GM21528 (cell line): Measurements from ENCODE around the gene SEMA6C.
"Not testable (repeated sequence)": the region's sequence is repeated elsewhere in the genome, so short reads cannot be mapped to it uniquely, and the experiment has no call there.

Experiments
- ATAC-seq: cut with Tn5 transposase; IDR thresholded peaks from one replicate; pipeline ENCODE4 v1.9.1; 2021; ENCODE audit warnings: mild to moderate bottlenecking, moderate library complexity; ENCODE audit not compliant: unreplicated experiment, low FRiP score

SEMA6C gene

GRCh38 chr1:151146412-151147131 is at the start of gene SEMA6C:
Gene SEMA6C (minus strand): TSS chr1:151146631. CDS start chr1:151142621, 4,010 bp downstream.
- ATAC-seq: peak; percentile 94

- ATAC-seq: not testable (repeated sequence)
These were observed 48.6 kb upstream of the SEMA6C start for GRCh38 chr1:151194894-151195594.

DNA sequence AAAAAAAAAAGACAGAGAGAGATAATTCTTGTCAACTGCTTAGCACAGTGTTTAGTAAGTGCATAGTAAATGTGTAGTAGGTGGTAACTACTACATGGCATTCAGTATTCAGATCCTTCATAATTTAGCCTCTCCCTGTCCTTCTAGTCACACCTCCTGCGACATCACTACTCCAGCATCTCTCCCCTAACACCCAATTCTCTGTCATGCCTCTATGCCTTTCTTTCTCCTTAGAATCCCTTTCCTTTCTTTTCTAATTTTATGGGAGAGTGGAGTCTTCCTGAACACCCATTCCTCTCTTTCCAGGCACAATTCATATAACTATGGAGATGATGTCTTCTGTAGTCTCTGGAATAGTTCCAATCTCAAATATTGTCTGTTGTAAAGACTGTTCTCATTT is 47.4 kb upstream of the SEMA6C start:
- ATAC-seq: no peak

GRCh38 chr1:151193304-151193703 is 46.9 kb upstream of the SEMA6C start:
- no peak for ATAC-seq

DNA sequence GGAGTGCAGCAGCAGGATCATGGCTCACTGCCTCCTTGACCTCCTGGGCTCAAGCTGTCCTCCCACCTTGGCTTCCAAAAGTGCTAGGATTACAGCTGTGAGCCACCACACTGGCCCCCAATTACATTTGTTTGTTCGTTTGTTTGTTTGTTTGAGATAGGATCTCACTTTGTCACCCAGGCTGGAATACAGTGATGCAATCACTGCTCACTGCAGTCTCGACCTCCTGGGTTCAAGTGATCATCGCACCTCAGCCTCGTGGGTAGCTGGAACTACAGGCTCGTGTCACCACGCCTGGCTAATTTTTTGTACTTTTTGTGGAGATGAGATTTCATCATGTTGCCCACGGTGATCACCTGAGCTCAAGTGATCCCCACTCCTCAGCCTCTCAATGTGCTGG is 45.6 kb upstream of the SEMA6C start:
- no peak for ATAC-seq

DNA sequence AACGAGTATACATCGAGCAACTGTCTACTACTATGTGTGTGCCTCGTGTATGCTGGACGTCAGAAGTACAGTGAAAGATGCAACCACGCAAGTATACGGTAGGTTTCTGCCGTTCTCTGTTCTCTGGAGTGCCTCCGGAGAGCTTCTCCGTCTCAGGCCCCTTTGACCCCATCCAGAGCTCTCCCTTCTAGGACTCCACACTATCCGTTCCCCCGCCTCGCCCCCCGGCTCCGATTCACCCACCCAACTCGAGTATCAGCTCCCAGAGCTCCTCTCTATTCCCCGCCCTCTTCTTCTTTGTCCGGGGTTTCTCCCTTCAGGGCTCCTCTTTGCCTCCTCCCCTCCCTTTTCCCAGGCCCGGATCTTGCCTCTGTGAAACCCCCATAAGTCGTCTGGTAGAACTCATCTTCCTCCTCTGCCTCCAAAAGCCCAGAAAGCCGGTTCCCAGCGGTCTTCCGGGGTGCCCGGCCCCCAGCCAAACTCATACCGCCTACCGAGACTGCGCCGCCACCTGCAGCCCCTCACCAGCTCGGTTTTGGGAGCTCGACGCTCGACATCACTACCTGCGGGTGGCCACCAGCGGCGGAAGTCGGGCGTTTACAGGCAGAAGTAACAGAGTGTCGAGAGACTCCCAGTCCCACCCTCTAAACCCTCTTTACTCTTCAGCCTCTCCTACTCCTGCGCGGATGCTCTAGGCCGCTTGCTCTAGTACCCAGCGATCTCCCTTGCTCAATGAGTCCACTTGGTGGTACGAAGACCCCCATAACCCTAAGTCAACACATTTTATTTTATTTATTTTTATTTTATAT is 43.4 kb upstream of the SEMA6C start, which contains the start of gene VPS72:
TSS of gene VPS72 (minus strand) at position 561 of the 809 bp plus-strand sequence. CDS start at position 485, 76 bp downstream.
- ATAC-seq: peak; percentile 85

DNA sequence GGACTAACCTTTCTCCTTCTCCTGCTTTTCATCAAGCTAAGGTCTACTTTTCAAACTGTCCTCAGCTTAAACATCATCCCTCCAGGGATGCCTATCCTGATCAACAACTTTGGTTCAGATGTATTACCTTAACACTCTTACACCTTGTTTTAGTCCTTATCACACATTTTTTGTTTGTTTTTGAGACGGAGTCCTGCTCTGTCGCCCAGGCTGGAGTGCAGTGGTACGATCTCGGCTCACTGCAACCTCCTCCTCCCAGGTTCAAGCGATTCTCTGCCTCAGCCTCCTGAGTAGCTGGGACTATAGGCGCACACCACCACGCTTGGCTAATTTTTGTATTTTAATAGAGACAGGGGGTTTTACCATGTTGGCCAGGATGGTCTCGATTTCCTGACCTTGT is 42.2 kb upstream of the SEMA6C start:
- ATAC-seq: not testable (repeated sequence)

GRCh38 chr1:151187205-151187604 is 40.8 kb upstream of the SEMA6C start:
- no peak for ATAC-seq

DNA sequence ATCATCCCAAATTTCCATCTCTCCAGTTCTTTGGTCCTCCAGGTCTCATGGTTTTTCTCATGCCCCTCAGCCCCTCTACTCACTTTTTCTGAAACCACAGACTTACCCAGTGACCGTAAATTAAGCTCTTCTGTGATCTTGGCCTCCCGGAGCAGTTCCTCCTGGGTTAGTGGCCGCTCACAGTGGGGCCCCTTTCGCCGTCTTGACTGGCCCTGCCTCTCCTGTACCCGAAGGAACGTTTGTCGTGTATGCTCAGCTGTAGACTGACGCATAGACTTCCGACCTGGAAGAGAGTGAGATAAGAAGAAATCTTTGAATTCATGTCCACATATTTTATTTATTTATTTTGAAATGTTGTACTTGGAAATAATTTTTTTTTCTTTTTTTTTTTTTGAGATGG is 37.8 kb upstream of the SEMA6C start:
- ATAC-seq: no peak

- ATAC-seq: no peak
These were observed 30.1 kb upstream of the SEMA6C start for GRCh38 chr1:151176514-151177045.

GRCh38 chr1:151175863-151176262 is 29.4 kb upstream of the SEMA6C start, which contains the start of gene TMOD4:
Gene TMOD4 (minus strand): TSS chr1:151175981. CDS start chr1:151174875, 1,106 bp downstream.
- no peak for ATAC-seq

GRCh38 chr1:151175041-151175741 is 28.8 kb upstream of the SEMA6C start:
- no peak for ATAC-seq

GRCh38 chr1:151171190-151171589 is 24.8 kb upstream of the SEMA6C start:
- ATAC-seq: no peak

- no peak for ATAC-seq
These were observed 20.7 kb upstream of the SEMA6C start for GRCh38 chr1:151167116-151167515.

DNA sequence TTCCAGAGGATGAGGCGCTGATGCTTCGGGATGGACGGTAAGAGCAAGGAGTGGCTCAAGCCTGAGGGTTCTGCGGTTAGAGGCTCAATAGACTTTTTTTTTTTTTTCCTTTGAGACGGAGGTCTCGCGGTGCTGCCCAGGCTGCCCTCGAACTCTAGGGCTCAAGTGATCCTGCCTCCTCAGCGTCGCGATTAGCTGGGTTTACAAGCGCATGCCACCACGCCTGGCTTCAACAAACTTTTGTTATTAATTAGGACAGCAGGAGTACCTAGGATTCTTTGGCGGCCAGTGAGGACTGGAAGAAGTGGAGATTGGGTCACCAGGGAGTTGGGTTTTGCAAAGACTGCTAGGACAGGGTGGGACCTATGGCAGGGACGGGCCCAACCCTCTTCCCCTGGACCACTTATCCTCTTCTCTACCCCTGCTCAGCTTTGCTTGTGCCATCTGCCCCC is 20.1 kb upstream of the SEMA6C start:
- peak; percentile 11 for ATAC-seq

DNA sequence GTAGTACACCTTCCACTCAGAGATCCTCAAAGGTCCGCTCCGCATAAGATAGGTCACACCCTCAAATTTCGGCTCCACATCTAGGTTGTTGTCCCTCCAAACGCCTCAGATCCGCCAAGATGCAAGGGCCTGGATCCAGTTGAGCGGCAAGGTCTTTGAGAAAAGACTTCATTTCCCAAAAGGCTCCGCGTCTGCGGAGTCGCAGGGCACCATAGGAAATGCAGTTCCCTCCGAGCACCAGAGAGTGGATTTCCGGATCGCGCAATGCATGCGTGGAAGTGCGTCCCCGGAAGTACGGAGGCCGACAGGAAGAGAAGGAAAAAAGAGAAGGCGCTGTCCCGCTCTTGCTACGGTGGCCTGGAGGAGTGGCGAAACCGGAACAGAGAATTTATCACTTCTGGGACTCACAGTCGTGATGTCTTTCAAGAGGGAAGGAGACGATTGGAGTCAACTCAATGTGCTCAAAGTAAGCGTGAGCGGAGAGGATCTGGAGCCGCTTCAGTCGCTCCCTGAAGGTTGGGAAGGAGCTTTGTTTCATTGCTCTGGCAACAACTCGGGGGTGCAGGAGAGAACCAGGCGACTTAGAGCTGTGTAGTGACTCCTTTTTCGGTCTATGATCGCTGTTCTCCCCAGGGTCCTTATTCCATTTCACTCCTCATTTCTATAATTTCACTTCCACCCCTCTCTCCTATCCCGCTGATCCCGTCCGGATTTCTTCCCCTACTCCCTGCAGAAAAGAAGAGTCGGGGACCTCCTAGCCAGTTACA is 19.5 kb upstream of the SEMA6C start, which contains the start of the genes LYSMD1 and SCNM1:
TSS of gene LYSMD1 (minus strand) at position 165 of the 767 bp plus-strand sequence. CDS start 644 bp downstream, outside the sequence.
TSS of gene SCNM1 (plus strand) at position 407 of the 767 bp plus-strand sequence. CDS start at position 416, 9 bp downstream.
- ATAC-seq: peak; percentile 76

DNA sequence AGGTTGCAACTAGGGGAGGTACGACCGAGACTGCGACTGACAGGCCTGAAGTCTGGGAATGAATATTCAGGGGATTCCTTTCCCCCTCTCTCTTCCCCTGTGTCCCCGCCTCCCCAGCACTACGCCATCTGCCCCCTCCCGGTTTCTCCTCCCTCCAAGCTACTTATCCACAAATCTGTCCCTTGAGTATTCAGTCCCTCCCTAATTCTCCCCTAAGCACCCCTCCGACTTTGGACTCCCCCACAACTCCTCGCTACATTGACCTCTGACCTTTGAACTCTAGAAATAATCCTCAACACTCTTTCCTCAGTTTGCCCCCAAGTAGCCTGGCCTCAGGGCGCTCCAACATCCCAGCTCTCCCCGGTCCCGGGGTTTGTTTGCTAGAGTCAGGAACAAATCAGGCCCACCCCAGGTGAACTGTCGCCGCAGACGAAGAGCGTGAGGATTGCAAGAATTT is 18.9 kb upstream of the SEMA6C start:
- ATAC-seq: peak; percentile 19

- ATAC-seq: no peak
These were observed 18.4 kb upstream of the SEMA6C start for GRCh38 chr1:151164732-151165280.
